MG63 (cell line): ENCODE results near the gene RASGEF1C. TPM values are rescaled to one million over a fixed set of nuclear protein-coding genes. Genes with fewer than 3 reads are reported as not detected.

Experiments used
- DNase-seq: peaks from one replicate; pipeline ENCODE4 v3.0.0-alpha.2; 2020
- H3K27me3 ChIP-seq: fragments of 250-450 bp; sonication (Bioruptor Pico); 2 replicates; pipeline ENCODE4 v1.5.1; 2020; ENCODE audit warnings: mild to moderate bottlenecking, moderate library complexity
- H3K36me3 ChIP-seq: fragments of 250-450 bp; sonication (Bioruptor Pico); 2 replicates; pipeline ENCODE4 v1.5.1; 2020; ENCODE audit warnings: mild to moderate bottlenecking, moderate library complexity
- H3K4me3 ChIP-seq: fragments of 250-450 bp; sonication (Bioruptor Pico); 2 replicates; pipeline ENCODE4 v1.5.1; 2020; ENCODE audit warnings: mild to moderate bottlenecking, moderate library complexity
- H3K9me3 ChIP-seq: fragments of 250-450 bp; sonication (Bioruptor Pico); 2 replicates; pipeline ENCODE4 v1.5.1; 2020; ENCODE audit warnings: mild to moderate bottlenecking, moderate library complexity
- total RNA-seq: library from RNA; depleted of rRNA; stranded (reverse); fragments of >200 nt; shearing (Covaris generic); gene quantifications from 2 replicates; pipeline ENCODE4 v1.2.3, GENCODE V29; 2014; ENCODE audit warnings: low replicate concordance

Gene RASGEF1C
- total RNA-seq, 1 experiment from 2014 or later: not detected

DNA sequence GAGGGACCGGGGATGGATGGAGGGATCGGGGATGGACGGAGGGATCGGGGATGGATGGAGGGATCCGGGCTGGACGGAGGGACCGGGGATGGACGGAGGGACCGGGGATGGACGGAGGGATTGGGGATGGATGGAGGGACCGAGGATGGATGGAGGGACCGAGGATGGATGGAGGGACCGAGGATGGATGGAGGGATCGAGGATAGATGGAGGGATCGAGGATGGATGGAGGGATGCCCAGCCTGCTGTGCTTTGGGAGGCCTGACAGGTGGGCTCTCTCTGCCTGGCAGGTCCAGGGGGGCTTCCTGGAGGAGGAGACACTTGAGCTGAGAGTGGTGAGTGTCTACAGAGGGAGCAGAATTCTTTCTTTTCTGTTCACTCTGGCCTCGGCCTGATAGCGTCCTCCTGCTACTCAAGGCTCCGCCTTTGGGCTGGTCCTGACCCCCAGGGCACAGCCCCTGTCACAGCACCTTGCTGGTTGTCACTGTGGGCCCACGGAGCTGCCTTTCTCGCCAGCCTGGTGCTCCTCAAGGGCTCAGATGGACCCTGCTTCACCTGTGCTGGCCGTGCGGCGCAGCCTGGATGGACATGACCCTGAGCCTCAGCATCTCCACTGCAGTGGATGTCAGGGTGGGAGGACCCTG, 95.2 kb downstream of the RASGEF1C start:
- Histone ChIP-seq H3K27me3 (no peaks in the 10 kb centered on the region), H3K9me3 (no peaks in the 10 kb centered on the region), H3K4me3 (no peak overlapping the region), H3K36me3 (no peaks in the 10 kb centered on the region)
- DNase-seq: no peak

DNA sequence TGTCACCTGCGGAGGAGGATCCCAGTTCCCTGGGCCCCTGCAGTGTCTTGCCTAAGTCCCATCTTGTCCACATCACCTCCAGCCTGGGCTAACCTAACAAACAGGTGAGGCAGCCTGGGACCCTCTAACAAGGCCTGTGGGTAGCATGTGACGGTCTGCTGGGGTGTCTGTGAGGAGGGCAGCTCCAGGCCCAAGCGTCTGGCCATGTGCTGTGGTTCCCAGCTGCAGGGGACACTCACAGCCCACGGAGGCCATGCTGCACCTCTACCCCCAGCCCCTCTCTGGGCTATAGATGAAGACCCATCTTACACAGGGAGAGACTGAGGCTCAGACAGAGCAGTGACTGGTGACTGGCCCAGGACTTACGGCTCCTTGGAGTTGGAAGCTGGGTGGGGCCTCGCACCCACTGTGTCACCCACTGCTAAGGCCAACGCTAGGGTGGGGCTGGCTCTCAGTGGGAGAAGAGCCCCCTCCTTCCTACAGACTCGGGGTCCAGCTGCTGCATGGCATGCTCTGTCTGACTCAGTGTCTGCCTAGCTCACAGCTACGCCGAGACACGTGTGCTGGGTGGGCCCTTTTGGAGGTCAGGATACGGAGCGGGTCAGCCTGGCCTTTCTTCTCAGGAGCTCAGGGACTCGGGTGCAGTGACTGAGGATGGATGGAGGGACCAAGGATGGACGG, 96.7 kb downstream of the RASGEF1C start:
- no peak overlapping the region for H3K4me3 ChIP-seq
- peaks cover 11% of the 10 kb centered on the region for H3K9me3 ChIP-seq
- H3K27me3 ChIP-seq: no peaks in the 10 kb centered on the region
- no peaks in the 10 kb centered on the region for H3K36me3 ChIP-seq
- DNase-seq: no peak

DNA sequence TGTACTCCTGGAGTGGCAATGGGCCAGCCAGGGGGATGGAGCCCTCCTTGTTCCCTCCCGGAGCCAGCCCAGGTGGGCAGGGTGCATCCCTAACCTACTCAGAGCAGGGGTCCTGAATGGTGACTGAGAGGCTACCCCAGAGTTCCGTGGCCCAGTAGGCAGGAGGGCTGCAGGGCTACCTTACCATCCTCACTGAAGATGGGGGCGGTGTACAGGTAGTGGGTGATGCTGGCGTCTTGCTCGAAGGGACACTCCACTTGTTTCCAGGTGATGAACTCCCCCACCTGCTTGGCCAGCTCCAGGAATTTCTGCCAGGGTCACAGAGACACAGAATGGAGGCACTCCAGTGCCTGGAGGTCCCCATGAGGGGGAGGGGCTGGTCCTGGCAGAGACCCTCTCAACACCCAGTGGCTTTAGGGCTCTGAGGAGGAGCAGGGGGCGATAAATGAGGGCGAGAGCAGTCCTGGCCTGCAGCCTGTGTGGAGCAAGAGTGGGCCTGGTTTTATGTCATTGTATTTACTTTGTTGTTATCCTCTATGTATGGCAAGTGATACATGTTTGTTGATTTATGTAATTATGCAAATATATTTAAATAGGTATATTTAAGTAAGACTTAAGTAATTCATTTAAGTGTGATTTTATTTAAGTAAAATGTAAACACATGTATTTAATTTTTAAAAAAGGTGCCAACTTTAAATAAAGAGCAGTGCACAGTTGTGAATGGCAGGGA, 97.6 kb downstream of the RASGEF1C start:
- peaks cover 20% of the 10 kb centered on the region for H3K9me3 ChIP-seq
- DNase-seq: no peak
- H3K36me3 ChIP-seq: no peaks in the 10 kb centered on the region
- H3K27me3 ChIP-seq: no peaks in the 10 kb centered on the region
- no peak overlapping the region for H3K4me3 ChIP-seq

DNA sequence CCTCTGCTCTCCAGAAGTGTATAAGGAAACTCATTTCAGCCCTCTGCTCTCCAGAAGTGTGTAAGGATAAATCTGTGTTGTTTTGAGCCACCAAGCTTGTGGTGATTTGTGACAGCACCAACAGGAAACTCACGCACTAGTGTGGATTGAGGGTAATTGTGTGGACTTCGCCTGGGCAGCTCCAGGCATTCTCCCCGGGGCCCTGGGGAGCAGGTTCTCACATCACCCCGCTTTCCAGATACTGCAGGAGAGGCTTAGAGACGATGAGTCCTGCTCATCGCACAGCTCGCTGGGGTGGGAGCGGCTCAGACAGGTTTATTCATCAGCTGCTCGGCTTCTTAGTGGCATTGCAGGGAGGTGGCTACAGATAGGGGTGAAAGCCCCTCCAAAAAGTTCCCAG, 99.1 kb downstream of the RASGEF1C start:
- Histone ChIP-seq H3K4me3 (no peak overlapping the region), H3K9me3 (peaks cover 26% of the 10 kb centered on the region), H3K27me3 (no peaks in the 10 kb centered on the region), H3K36me3 (no peaks in the 10 kb centered on the region)
- no peak for DNase-seq

DNA sequence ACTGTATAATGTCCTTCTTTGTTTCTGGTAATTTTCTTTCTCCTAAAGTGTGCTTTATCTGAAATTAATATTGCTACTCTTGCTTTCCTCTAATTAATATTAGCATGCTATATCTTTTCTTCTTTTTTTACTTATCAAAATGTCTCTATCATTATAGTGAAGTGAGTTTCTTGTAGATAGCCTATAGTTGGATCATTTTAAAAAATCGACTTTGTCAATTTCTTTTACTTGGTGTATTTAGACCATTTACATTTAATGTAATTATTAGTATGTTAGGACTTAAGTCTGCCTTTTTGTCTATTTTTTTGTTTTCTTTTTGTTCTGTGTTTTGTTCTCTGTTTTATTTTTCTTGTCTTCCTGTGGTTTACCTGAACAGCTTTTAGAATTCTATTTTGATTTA, 102.0 kb downstream of the RASGEF1C start:
- no peak for DNase-seq
- Histone ChIP-seq H3K27me3 (no peaks in the 10 kb centered on the region), H3K9me3 (peaks cover 37% of the 10 kb centered on the region), H3K36me3 (no peaks in the 10 kb centered on the region), H3K4me3 (no peak overlapping the region)

DNA sequence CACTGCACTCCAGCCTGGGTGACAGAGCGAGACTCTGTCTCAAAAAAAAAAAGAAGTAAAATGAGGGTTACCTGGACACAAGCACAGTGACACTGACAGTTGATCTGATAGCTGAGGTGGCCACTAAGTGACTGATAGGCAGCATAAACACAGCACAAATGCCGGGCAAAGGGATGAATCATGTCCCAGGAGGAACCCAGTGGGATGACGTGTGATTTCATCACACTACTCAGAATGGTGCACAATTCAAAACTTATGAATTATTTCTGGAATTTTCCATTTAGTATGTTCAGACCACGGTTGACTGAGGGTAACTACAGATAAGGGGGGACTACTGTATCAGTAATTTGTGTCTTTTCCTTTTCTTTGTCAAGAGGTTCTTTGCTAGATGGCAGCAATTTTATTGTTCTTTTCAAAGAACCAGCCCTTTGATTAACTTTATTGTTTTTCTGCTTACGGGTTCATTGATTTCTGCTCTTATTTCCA, 103.1 kb downstream of the RASGEF1C start:
- DNase-seq: no peak
- H3K27me3 ChIP-seq: no peaks in the 10 kb centered on the region
- no peaks in the 10 kb centered on the region for H3K36me3 ChIP-seq
- no peak overlapping the region for H3K4me3 ChIP-seq
- peaks cover 37% of the 10 kb centered on the region for H3K9me3 ChIP-seq

DNA sequence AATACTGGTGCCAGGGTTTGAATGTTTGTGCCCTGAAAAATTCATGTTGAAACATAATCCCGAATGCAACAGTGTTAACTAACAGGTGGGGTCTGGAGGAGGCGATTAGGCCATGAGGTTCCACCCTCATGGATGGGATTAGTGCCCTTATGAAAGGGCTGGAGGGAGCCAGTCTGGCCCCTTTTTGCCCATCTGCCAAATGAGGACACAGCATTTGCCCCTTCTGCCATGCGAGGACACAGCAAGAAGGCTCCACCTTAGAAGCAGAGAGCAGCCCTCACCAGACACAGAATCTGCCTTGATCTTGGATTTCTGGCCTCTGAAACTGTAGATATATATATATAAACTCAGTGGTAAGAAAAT, 104.9 kb downstream of the RASGEF1C start:
- no peaks in the 10 kb centered on the region for H3K27me3 ChIP-seq
- H3K4me3 ChIP-seq: no peak overlapping the region
- no peaks in the 10 kb centered on the region for H3K36me3 ChIP-seq
- H3K9me3 ChIP-seq: peaks cover 37% of the 10 kb centered on the region
- no peak for DNase-seq

DNA sequence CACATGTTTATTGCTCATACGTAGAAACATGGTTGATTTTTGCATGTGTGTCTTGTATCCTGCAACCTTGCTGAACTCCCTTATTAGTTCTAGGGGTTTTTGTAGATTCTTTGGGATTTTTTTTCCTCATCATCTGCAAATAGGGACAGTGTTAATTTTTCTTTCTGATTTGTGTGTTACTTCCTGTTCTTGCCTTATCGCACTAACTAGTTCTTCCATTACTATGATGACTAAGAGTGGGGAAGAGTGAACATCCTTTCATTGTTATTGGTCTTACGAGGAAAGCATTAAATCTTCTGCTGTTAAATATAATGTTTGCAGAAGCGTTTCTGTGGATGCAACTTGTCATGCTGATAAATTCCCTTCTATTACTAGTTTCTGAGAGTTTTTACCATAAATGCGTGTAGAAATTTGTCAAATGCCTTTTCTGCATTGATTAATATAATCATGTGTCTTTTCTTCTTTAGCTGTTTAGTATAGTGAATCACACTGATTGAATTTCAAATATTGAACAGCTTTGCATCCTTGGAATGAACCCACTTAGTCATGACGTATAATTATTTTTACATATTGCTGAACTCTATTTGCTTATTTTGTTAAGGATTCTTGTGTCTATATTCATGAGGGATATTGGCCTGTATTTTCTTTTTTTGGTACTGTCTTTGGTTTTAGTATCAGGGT, 105.4 kb downstream of the RASGEF1C start:
- no peaks in the 10 kb centered on the region for H3K36me3 ChIP-seq
- H3K9me3 ChIP-seq: peaks cover 36% of the 10 kb centered on the region
- H3K4me3 ChIP-seq: no peak overlapping the region
- no peaks in the 10 kb centered on the region for H3K27me3 ChIP-seq
- no peak for DNase-seq

DNA sequence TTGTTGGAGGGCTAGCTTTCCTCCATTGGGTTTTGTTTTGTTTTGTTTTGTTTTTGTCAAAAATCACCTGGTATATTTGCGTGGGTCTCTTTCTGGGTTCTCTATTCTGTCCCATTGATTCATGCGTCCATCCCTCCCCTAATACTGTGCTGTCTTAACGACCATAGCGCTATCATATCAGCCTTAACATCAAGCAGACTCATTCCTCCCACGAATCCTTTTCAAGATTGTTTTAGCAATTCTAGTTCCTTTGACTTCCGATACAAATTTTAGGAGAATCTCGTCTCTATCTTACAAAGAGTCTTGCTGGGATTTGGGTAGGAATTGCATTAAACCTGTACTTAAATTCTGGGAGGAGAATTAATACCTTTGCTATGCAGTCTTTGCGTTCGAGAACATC, 106.4 kb downstream of the RASGEF1C start:
- Histone ChIP-seq H3K9me3 (peaks cover 29% of the 10 kb centered on the region), H3K36me3 (no peaks in the 10 kb centered on the region), H3K4me3 (no peak overlapping the region), H3K27me3 (no peaks in the 10 kb centered on the region)
- DNase-seq: no peak

DNA sequence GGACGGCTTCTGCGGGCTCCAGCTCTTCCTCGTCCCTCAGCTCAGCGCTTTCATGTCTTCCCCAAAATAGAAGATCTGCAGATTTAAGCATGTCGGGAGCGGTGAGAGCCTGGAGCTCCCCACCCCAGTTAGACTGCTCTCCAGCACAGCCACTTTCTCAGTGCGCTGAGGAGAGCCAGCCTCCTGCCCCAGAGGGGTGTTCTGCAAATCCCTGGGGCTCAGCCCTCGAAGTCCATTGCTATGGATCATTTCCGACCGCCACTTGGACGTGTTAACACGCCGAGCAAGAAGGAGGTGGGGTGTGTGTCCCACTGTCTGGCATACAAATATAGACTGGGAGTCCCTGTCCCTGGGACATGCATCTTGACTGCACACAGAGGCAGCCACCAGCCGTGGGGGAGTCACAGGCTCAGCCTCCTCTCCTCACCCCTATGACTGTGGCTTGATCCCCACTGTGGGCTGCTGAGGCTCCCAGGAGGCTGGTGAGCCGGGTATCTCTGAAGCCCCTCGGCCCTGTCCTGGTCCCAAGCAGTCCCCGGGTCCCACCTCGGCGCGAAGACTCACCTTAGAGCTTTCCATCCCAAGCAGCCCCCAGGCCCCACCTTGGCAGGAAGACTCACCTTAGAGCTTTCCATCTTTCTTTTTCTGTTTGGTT, 107.4 kb downstream of the RASGEF1C start:
- Histone ChIP-seq H3K36me3 (no peaks in the 10 kb centered on the region), H3K9me3 (peaks cover 18% of the 10 kb centered on the region), H3K27me3 (no peaks in the 10 kb centered on the region), H3K4me3 (no peak overlapping the region)
- no peak for DNase-seq

DNA sequence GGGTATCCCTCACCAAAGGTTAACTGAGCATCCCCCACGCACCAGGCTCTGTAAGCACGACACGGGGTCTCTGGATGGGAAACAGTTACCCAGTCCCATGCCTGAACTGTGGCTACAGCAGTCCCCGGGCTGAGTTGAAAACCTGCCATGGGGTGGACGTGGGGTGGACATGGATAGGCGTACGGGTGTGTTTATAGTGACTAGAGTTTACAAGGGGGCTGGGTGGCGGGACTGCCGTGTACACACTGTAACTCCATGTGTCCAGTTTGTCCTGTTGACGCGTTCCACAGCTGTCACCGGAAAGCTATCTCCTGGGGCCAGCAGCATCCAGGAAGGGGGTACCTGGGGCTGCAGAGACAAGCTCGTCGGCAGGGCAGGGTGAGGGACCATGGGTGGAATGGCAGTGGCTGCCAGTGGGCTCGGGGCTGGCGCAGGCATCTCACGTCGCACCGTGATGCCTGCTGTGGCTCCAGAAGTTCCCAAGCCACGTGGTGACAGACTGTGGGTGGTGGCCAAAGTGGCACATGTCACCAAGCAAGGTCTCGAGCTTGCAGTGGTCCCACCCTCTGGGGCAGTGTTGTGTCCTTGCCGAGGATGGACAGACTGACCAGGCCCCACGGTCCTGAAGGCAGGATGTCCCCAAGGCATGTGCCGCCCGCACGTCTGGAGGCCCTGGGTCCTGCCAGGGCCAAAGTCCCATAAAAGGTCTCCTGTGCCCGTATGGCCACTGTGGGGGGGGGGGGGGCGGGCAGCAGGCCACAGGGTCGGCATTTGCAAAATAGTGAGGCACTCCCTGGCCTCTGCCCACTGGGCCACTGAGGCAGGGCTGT, 108.2 kb downstream of the RASGEF1C start:
- H3K27me3 ChIP-seq: no peaks in the 10 kb centered on the region
- no peak for DNase-seq
- peaks cover 13% of the 10 kb centered on the region for H3K9me3 ChIP-seq
- no peaks in the 10 kb centered on the region for H3K36me3 ChIP-seq
- no peak overlapping the region for H3K4me3 ChIP-seq

DNA sequence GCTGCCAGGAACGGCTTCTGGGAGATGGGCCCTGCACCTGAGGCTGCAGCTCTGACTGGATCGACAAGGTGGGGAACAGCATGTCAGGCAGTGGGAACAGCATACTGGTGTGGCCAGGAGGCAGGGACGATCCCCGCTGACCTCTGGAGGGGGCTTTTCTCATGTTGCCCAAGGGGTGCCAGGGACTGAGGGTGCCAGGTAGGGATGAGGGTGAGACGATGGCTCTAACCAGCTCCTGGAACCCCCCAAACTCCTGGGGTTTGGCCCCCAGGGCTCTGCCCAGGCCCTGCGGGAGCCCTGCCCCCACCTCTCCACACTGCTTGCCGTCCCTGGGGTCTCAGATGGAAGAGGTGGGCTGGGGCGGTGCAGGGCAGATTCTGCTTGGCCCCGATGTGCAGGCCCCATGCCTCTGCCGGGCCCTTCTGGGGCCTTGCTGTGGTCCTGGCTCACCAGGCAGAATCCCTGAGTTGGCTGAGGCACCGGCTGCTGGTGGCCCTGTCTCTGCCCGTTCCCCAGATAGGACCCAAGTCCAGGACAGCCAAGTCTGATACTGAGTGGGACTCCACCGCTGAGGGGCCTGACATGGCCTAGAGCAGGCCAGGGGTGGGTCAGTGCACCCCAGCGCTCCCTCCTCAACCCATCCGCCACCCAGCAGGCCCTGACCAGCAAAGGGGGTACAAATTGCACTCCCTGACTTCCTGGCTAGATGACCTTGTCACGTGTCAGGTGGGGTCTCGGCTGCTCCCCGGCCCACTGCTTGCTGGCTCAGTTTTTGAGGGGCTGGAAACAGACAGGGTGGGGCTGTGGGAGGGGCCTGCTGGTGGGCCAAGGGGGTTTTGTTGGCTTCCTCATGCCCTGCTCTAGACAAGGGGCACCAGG, 109.0 kb downstream of the RASGEF1C start:
- no peak for DNase-seq
- no peak overlapping the region for H3K4me3 ChIP-seq
- H3K36me3 ChIP-seq: no peaks in the 10 kb centered on the region
- H3K9me3 ChIP-seq: peaks cover 11% of the 10 kb centered on the region
- no peaks in the 10 kb centered on the region for H3K27me3 ChIP-seq

DNA sequence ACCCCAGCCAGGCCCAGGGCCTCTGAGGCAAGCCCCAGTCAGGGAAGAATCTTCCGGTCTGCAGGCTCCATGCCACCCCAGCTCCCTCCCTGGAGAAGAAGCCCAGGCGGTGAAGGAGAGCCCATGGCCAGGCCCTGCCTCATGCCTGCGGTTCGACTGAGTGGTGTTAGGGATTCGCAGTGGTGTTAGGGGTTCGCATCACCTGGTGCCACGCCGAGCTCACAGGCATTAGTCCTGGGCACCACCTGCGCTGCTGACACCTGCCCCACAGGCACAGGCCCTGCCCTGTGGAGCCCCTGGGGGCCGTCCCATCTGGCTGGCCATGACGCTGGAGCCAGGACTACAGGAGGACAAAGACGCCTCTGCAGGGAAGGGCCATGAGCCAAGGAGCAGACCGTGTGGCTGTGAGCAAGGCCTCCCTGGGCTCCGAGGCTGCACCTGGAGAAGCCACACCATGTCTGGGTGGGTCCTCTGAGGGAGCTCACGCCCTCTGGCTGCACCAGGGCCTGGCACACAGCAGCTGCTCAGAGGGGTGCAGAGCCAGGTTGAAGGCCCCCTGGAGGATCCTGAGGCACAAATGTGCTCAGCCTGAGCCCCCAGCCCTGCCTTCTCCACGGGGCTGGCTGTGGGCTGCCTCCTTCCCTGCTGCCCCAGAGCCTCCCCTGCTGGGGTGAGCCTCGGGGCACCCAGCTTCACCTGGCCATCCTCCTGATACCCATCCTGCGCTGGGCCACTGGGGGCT, 109.8 kb downstream of the RASGEF1C start:
- H3K36me3 ChIP-seq: no peaks in the 10 kb centered on the region
- 0 out of 2 replicates have a peak, but pooled peaks cover 1% of the 10 kb centered on the region for H3K27me3 ChIP-seq
- DNase-seq: no peak
- no peak overlapping the region for H3K4me3 ChIP-seq
- H3K9me3 ChIP-seq: peaks cover 6% of the 10 kb centered on the region; the same call in 1 of the 2 replicates

DNA sequence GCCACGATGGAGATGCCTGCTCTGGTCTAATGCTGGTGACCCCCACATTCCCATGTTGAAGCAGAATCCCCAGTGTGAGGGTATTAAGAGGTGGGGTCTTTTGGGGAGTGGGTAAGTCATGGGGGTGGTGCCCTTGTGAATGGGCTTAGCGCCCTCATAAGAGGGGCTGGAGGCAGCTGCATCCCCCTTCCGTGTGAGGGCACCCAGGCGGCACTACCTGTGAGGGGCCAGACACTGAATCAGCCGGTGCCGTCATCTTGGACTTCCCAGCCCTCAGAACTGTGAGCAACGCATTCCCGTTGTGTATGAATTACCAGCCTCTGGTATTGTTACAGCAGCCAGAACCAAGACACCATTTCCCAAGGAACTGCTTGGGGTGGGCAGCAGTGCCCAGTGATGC, 110.5 kb downstream of the RASGEF1C start:
- H3K27me3 ChIP-seq: 0 out of 2 replicates have a peak, but pooled peaks cover 2% of the 10 kb centered on the region
- no peak overlapping the region for H3K4me3 ChIP-seq
- no peaks in the 10 kb centered on the region for H3K36me3 ChIP-seq
- peaks cover 3% of the 10 kb centered on the region; the same call in 1 of the 2 replicates for H3K9me3 ChIP-seq
- no peak for DNase-seq
